GM19023 (cell line): ENCODE measurements around the gene CD34.
A peak's percentile ranks its signal among the peaks of the same experiment; 100 is the strongest.

Source experiments
- ATAC-seq: cut with Tn5 transposase; IDR thresholded peaks from one replicate; pipeline ENCODE4 v1.9.1; 2021; ENCODE audit warnings: mild to moderate bottlenecking, moderate library complexity; ENCODE audit not compliant: unreplicated experiment

CD34 gene

GRCh38 chr1:207836591-207837347, 74.2 kb downstream of the CD34 start:
- ATAC-seq: no peak

- ATAC-seq: no peak
Measured at GRCh38 chr1:207835958-207836357, 75.0 kb downstream of the CD34 start.

- ATAC-seq: no peak
Measured at GRCh38 chr1:207833956-207834660, 76.8 kb downstream of the CD34 start.

- no peak for ATAC-seq
Measured at GRCh38 chr1:207833381-207833780, 77.5 kb downstream of the CD34 start.

GRCh38 chr1:207832796-207833195, 78.1 kb downstream of the CD34 start:
- ATAC-seq: no peak

GRCh38 chr1:207831517-207832327, 79.2 kb downstream of the CD34 start:
- ATAC-seq: peak; percentile 95
